T-helper 1 cell (primary cell): ENCODE measurements around the gene ZNF329.
"Not testable (repeated sequence)": the region's sequence is repeated elsewhere in the genome, so short reads cannot be mapped to it uniquely, and the experiment has no call there.

Source experiments
- DNase-seq, 5 donors: peaks; one replicate each; pipeline ENCODE4 v3.0.0-alpha.2; 2012 to 2020
- total RNA-seq, 4 donors: gene quantifications; one replicate each; lab custom pipeline; 2026; lab: John Stamatoyannopoulos, UW

ZNF329 gene
- 24.8 to 35.3 (median 29.2) reads per million in 4 donors for total RNA-seq

- peak; percentile 78 to 90 (median 85) for DNase-seq
Measured at GRCh38 chr19:58150328-58150921, at the start of gene ZNF329. Gene ZNF329, minus strand, starts transcription at chr19:58150789. Its CDS starts 21,286 bp downstream, at chr19:58129503.

DNA sequence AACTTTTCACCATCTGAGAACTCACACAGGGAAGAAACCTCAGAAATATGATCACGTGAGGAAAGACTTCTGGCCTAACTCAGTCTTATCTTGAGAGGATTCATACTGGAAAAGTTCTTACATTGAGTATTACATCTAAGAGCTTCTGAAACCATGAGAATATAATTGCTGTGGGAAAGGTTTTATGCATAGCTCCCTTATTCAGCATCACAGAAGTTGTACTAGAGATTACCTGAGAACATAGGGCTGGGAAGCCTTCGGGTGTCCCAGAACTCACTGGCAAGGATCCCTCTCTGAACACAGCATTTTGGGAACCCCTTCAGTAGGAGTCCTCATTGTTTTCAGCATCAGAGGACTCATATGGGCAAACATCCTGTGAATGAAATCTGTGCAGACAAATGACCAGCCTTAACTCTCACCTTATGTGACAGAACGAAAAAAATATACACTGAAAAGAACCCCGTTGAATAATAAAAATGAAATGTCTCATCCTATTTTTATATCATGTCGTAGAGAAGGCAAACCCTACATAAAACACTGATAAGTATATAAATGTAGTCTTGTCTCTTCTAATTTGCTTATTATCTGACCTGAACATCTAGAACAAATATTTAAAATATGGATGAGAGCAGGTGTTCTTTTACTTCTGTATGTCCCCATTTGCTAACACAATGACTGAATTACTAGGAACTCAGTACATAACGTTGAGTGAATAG is 46.5 kb upstream of the ZNF329 start:
- peak in 1 of 5 donors; percentile 21 for DNase-seq

DNA sequence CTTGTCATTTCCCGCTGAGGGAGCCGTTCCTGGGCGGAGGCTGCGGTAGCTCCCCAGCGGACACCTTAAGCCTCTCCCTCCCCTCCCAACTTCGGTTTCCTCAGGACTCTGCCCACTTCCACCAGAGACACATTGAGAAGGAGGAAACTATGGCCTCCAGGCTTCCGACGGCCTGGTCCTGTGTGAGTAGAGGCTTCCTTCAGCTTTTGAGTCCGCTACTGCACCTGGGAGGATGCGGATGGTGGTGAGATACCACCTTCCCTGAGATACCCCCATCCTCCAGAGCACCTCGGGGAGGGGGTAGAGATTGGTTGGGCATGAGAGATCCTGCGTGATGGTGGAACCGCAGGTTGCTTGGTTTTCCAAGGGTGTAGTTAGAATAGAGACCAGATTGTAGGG is 33.2 kb upstream of the ZNF329 start:
- peak in 1 of 5 donors; percentile 54 for DNase-seq

GRCh38 chr19:58182989-58183816 is 32.6 kb upstream of the ZNF329 start, which contains the start of gene ZNF274:
Gene ZNF274, plus strand, starts transcription at chr19:58183061. Its CDS starts 905 bp downstream, at chr19:58183966.
- peak; percentile 81 to 94 (median 90) for DNase-seq

- DNase-seq, result peak in 4 of 5 donors; percentile 79 to 87 (median 82)
Measured at GRCh38 chr19:58182577-58182988, 32.0 kb upstream of the ZNF329 start.

DNA sequence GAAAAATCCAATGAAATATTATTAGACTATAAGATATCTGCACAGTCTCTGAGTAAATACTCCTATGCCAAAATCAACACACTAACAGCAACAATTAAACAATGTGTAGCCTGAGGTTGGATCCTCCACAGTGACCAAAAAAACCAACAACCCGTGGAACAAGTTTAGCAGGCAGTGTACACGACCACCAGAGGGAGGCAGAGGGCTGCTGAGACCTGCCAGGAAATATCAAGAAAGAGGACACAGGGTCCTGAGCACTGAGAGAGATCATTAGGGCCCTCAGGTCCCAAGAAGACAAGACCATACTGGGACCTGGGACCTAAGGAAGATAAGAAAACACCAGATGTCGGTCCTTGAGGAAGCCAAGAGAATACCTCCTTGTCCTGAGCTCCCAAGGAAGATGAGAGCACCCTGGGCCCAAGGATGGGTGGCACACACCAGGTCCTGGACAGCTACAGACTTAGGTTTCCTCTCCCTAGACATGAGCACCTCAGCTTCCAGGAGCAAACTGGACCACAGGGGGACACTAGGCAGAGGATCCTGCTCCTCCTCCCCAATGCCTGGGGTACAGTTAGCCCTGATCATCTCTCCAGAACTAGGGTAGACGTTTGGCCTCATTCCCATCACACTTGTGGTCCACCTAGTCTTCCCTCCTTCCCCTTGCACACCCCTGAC is 31.4 kb upstream of the ZNF329 start:
- peak; percentile 16 to 69 (median 37) for DNase-seq

- no peak for DNase-seq
Measured at GRCh38 chr19:58170860-58171259, 20.3 kb upstream of the ZNF329 start.

DNA sequence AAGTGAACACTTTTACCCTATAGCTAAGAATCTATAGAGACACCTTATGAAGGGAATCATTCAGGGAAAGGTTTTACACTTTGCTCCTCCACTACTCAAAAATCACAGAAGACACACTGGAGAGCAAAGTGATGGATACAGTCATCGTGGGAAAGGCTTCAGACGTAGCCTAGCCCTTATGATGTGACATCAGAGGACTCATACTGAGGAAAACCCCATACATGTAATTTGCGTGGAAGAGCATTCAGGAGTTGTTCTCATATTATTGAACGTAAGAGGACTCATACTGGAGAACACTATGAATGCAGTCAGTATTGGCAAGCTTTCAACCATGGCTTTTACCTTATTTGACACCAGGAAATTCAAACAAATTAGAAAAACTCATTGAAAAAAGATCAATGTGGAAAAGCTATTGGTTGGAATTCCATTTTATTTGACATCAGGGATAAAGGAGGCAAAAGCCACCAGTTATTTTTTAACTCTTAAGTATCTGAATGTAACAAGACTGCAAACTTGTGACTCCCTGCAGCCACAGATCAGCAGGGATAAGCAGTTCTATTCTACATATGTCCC is 16.2 kb upstream of the ZNF329 start:
- DNase-seq, result no peak

GRCh38 chr19:58166268-58166667 is 15.7 kb upstream of the ZNF329 start:
- no peak for DNase-seq

DNA sequence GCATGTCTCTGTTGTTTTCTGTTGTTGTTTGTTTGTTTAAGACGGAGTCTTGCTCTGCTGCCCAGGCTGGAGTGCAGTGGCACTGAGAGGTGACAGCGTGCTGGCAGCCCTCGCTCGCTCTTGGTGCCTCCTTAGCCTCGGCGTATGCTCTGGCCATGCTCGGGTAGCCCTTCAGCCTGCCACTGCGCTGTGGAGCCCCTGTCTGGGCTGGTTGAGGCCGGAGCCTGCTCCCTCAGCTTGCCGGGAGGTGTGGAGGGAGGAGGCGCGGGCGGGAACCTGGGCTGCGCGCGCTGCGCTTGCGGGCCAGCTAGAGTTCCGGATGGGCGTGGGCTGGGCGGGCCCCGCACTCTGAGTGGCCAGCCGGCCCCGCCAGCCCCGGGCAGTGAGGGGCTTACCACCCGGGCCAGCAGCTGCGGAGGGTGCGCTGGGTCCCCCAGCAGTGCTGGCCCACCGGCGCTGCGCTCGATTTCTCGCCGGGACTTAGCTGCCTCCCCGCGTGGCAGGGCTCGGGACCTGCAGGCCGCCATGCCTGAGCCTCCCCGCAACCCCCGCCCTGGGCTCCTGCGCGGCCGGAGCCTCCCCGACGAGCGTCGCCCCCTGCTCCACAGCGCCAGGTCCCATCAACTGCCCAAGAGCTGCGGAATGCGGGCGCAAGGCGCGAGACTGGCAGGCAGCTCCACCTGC is 6.6 kb upstream of the ZNF329 start:
- no peak for DNase-seq

- peak; percentile 89 to 97 (median 96) for DNase-seq
Measured at GRCh38 chr19:58154679-58155648, 4.4 kb upstream of the ZNF329 start.

- no peak for DNase-seq
Measured at GRCh38 chr19:58154287-58154678, 3.7 kb upstream of the ZNF329 start.

DNA sequence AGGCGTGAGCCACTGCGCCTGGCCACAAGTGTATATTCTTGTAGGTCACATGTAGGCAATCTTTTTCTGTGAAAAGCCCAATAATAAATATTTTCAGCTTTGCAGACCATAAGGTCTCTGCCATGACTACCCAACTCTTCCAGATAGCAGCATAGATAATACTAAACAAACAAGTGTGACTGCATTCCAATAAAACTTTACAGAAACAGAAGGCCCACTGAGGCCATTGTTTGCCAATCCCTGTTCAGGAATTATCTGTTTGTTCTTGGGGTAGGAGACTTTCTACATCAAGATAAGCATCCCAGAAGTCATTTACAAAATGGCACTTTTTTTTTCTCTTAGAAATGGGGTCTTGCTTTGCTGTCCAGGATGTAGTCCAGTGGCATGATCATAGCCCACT is 2.8 kb upstream of the ZNF329 start:
- DNase-seq, result no peak

GRCh38 chr19:58147475-58147874 is 3.1 kb downstream of the ZNF329 start:
- DNase-seq, result not testable (repeated sequence)

GRCh38 chr19:58145849-58146248 is 4.7 kb downstream of the ZNF329 start:
- no peak for DNase-seq

GRCh38 chr19:58134244-58134643 is 16.3 kb downstream of the ZNF329 start:
- no peak for DNase-seq

DNA sequence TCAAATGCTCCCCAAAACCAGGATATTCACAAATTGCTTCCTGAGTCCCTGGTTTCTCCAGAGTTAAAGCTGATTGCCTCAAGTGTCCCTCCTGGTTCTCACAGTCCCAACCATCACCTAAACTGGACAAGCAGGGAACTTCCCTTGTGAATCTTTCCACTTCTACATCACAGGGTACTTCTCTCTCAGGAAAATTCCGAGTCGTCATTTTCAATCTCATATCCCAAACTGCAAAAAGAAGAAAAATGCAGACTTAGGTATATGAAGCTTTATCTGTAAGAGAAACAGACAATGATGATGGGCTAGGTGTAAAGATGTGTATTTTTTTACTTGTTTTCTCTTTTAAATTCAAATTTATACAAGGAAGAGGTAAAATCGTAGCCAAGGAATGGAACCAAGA is 21.3 kb downstream of the ZNF329 start:
- DNase-seq, result no peak

- no peak for DNase-seq
Measured at GRCh38 chr19:58128041-58128685, 22.4 kb downstream of the ZNF329 start.

DNA sequence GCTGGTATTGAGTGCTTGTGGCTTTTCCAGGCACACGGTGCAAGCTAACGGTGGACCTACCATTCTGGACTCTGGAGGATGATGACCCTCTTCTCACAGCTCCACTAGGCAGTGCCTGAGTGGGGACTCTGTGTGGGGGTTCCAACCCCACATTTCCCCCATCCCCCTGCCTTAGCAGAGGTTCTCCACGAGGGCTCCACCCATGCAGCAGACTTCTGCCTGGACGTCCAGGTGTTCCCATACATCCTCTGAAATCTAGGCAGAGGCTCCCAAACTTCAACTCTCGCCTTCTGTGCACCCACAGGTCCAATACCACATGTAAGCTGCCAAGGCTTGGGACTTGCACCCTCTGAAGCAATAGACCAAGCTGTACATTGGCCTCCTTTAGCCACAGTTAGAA is 27.2 kb downstream of the ZNF329 start:
- DNase-seq, result no peak
